HepG2 (cell line): ENCODE data around the gene CDH8. TPM values are rescaled to one million over a fixed set of nuclear protein-coding genes. Genes with fewer than 3 reads are reported as not detected.

Experiments used
- ATAC-seq: fragments of 200-7000 bp; cut with Tn5 transposase; 3 replicates; pipeline ENCODE4 v1.9.1; 2020; ENCODE audit warnings: mild to moderate bottlenecking, moderate library complexity
- BruUV-seq: library from RNA; stranded (reverse); fragments of 400-500 nt; replicated peaks from 2 replicates; lab custom pipeline; 2021; lab: Mats Ljungman, UMichigan
- CTCF ChIA-PET: fragments of 300-600 bp; formaldehyde crosslinking; extraction: SDS; loops from one replicate; lab custom pipeline; 2021; ENCODE audit warnings: low total read pairs, inconsistent platforms, low intra/inter-chr PET ratio; lab: Yijun Ruan, JAX
- POLR2A ChIA-PET: fragments of 350-600 bp; sonication (Branson Sonifier 250); formaldehyde crosslinking; loops from one replicate; lab custom pipeline; 2020; ENCODE audit warnings: antibody characterized with exemption, inconsistent platforms; lab: Yijun Ruan, JAX
- DNase-seq: peaks from one replicate; pipeline ENCODE4 v3.0.0-alpha.2; 2015; ENCODE audit warnings: low spot score
- FAIRE-seq: peaks from 3 replicates; lab custom pipeline; 2011; peaks lifted over from hg19 to GRCh38; lab: Jason Lieb, UNC
- H2AFZ ChIP-seq: one replicate; pipeline ENCODE4 v1.6.1; 2011; ENCODE audit warnings: low read length, inconsistent platforms
- H3K27ac ChIP-seq: fragments of 300-600 bp; 3 replicates; pipeline ENCODE4 v1.8.0; 2011; ENCODE audit warnings: mixed run types, mild to moderate bottlenecking, mixed read lengths, low read length, inconsistent platforms; ENCODE audit not compliant: insufficient read depth; ENCODE audit errors: extremely low read length
- H3K27me3 ChIP-seq, 2 experiments: fragments of 200-600 bp in 1 of 2; 2 replicates in 1 of 2; 3 replicates in 1 of 2; pipeline versions ENCODE4 v1.6.0 to v1.8.0; 2011; ENCODE audit warnings: low read length in 2 of 2, mild to moderate bottlenecking in 2 of 2, moderate library complexity in 2 of 2, inconsistent platforms in 1 of 2; ENCODE audit not compliant: insufficient read depth in 2 of 2, control insufficient read depth in 1 of 2
- H3K36me3 ChIP-seq, 2 experiments: fragments of 200-600 bp in 1 of 2; replicated peaks in 1 of 2; 2 replicates in 1 of 2; 3 replicates in 1 of 2; pipeline versions ENCODE4 v1.5.1 to v1.8.0; 2011; ENCODE audit warnings: low read length in 2 of 2, inconsistent platforms in 1 of 2; ENCODE audit not compliant: insufficient read depth in 2 of 2, control insufficient read depth in 1 of 2
- H3K4me1 ChIP-seq: 2 replicates; pipeline ENCODE4 v1.5.1; 2012; ENCODE audit warnings: low read length, inconsistent platforms; ENCODE audit not compliant: insufficient read depth
- H3K4me2 ChIP-seq: 2 replicates; pipeline ENCODE4 v1.6.0; 2011; ENCODE audit warnings: low read depth, low read length, inconsistent platforms
- H3K4me3 ChIP-seq, 3 experiments: fragments of 200-600 bp in 1 of 3; sonication (generic), shearing (Covaris generic) in 1 of 3; replicated peaks in 1 of 3; 2 replicates each; pipeline ENCODE4 v1.5.1; 2011 to 2016; ENCODE audit warnings: low read length in 3 of 3, inconsistent platforms in 2 of 3, low read depth in 2 of 3, mild to moderate bottlenecking in 2 of 3, control low read depth in 1 of 3, mixed read lengths in 1 of 3; ENCODE audit not compliant: insufficient read depth in 1 of 3
- H3K79me2 ChIP-seq: one replicate; pipeline ENCODE4 v1.6.1; 2011; ENCODE audit warnings: low read length, inconsistent platforms; ENCODE audit not compliant: insufficient read depth
- H3K9ac ChIP-seq: 2 replicates; pipeline ENCODE4 v1.6.0; 2011; ENCODE audit warnings: mild to moderate bottlenecking, low read depth, low read length, inconsistent platforms; ENCODE audit not compliant: insufficient read depth
- H3K9me3 ChIP-seq: 2 replicates; pipeline ENCODE4 v1.5.1; 2012; ENCODE audit warnings: mild to moderate bottlenecking, low read length
- H4K20me1 ChIP-seq: 2 replicates; pipeline ENCODE4 v1.6.0; 2011; ENCODE audit warnings: inconsistent platforms, mild to moderate bottlenecking, low read length, moderate library complexity; ENCODE audit not compliant: insufficient read depth
- KAT7 ChIP-seq: IDR thresholded peaks from 2 replicates; pipeline ENCODE4 v1.6.1; 2018; ENCODE audit warnings: borderline replicate concordance, missing compliant biosample characterization
- NFE2L2 ChIP-seq: fragments of 150-350 bp; IDR thresholded peaks from 2 replicates; pipeline ENCODE4 v1.6.1; 2014; ENCODE audit warnings: low read length
- PPARG ChIP-seq: conservative IDR thresholded peaks from 2 replicates; pipeline ENCODE4 v1.6.1; 2016; ENCODE audit warnings: missing biosample characterization, missing genetic modification reagents
- ZBTB39 ChIP-seq: sonication (generic); formaldehyde crosslinking; IDR thresholded peaks from 2 replicates; pipeline ENCODE4 v1.5.0; 2020; ENCODE audit warnings: missing genetic modification reagents
- ZMYM2 ChIP-seq: sonication (generic); formaldehyde crosslinking; IDR thresholded peaks from 2 replicates; pipeline ENCODE4 v1.8.0; 2022; ENCODE audit warnings: mild to moderate bottlenecking, missing genetic modification reagents
- ZNF816 ChIP-seq: sonication (generic); formaldehyde crosslinking; IDR thresholded peaks from 2 replicates; pipeline ENCODE4 v1.8.0; 2022; ENCODE audit warnings: missing genetic modification reagents, mild to moderate bottlenecking, borderline replicate concordance
- ZUFSP ChIP-seq: sonication (generic); formaldehyde crosslinking; IDR thresholded peaks from 2 replicates; pipeline ENCODE4 v1.9.0; 2021; ENCODE audit warnings: missing genetic modification reagents, mild to moderate bottlenecking, borderline replicate concordance
- WGBS: methylation state at CpG from one replicate; pipeline ENCODE4 v1.1.6; 2017; ENCODE audit warnings: low lambda C conversion rate; 5-methylcytosine and 5-hydroxymethylcytosine counted together
- in situ Hi-C: cut with HindIII; loops from 2 replicates; pipeline ENCODE4 v1.10.0; 2017; ENCODE audit warnings: low pct_unique_long_range_greater_than_20kb; ENCODE audit not compliant: extremely low pct_ligation_motif_present
- intact Hi-C: fragments of 100-400 bp; cut with micrococcal nuclease; formaldehyde crosslinking; loops from one replicate; pipeline ENCODE4 v1.10.0; 2022; ENCODE audit not compliant: unreplicated experiment
- polyA plus RNA-seq, 8 experiments: library from polyadenylated mRNA; depleted of rRNA in 3 of 8; stranded (reverse) in 7 of 8; unstranded in 1 of 8; fragments of >200 nt; fragmentation: Illumina TruSeq in 4 of 8; extraction: Trizol in 4 of 8; gene quantifications; 2 replicates each; pipeline versions ENCODE4 v1.2.1 to v1.2.3, GENCODE V29; 2011 to 2016; ENCODE audit warnings: low read depth in 4 of 8, missing spikeins in 1 of 8, mixed read lengths in 1 of 8; ENCODE audit not compliant: insufficient read depth in 1 of 8
- total RNA-seq, 5 experiments: library from RNA; depleted of rRNA; stranded (reverse); fragments of >200 nt; fragmentation: Illumina TruSeq; extraction: Trizol; gene quantifications; 2 replicates each; pipeline ENCODE4 v1.2.3, GENCODE V29; 2016; ENCODE audit warnings: low read depth in 1 of 5

CDH8 gene
- total and polyA plus RNA-seq, 2 of the 13 experiments (the other 11 are each of a cell fraction or from before 2014, with no cell fraction given): not detected

GRCh38 chr16:61998460-61998859 lies 37.8 kb downstream of the CDH8 start:
- FAIRE-seq: no peak
- intact Hi-C loops: no loop called here

GRCh38 chr16:61993108-61993507 lies 43.1 kb downstream of the CDH8 start:
- H3K36me3 ChIP-seq: no peaks in the 10 kb centered on the region
- 2% methylated on average over 3 of the region's 3 CpGs for WGBS
- CTCF ChIA-PET: no interaction called here
- H3K27me3 ChIP-seq: no peaks in the 10 kb centered on the region
- no peak for FAIRE-seq
- no peaks in the 10 kb centered on the region for H3K79me2 ChIP-seq
- H4K20me1 ChIP-seq: no peaks in the 10 kb centered on the region
- no peak overlapping the region for H3K9ac ChIP-seq
- DNase-seq: no peak
- in situ Hi-C loops (no loop called here), intact Hi-C loops (no loop called here)
- POLR2A ChIA-PET: no interaction called here
- no peaks in the 10 kb centered on the region for H3K4me1 ChIP-seq
- no peak overlapping the region for H3K4me3 ChIP-seq
- H3K4me2 ChIP-seq: no peak overlapping the region
- TF ChIP-seq ZBTB39 (CRISPR knock-in tag) (no peak), ZNF816 (no peak), ZUFSP (no peak), ZMYM2 (no peak), PPARG (no peak)
- no peaks in the 10 kb centered on the region for H3K9me3 ChIP-seq
- BruUV-seq: no TSS peak
- H2AFZ ChIP-seq: no peak overlapping the region
- no peak for ATAC-seq
- H3K27ac ChIP-seq: no peak overlapping the region

More at GRCh38 chr16:61998460-61998859, 37.8 kb downstream of the CDH8 start:
- 0% methylated on average over 2 of the region's 2 CpGs for WGBS
- BruUV-seq: no TSS peak
- TF ChIP-seq KAT7 (CRISPR knock-in tag) (no peak), NFE2L2 (peak; percentile 63; the same call in 1 of the 2 replicates)
- Histone ChIP-seq H3K9ac (no peak overlapping the region), H3K4me1 (no peaks in the 10 kb centered on the region), H3K4me2 (no peak overlapping the region), H3K27me3 (no peaks in the 10 kb centered on the region), H4K20me1 (no peaks in the 10 kb centered on the region), H3K27ac (no peak overlapping the region), H3K9me3 (no peaks in the 10 kb centered on the region), H3K36me3 (no peaks in the 10 kb centered on the region; a peak in 1 of 5 replicates), H2AFZ (no peak overlapping the region), H3K4me3 (no peak overlapping the region), H3K79me2 (no peaks in the 10 kb centered on the region)
- POLR2A ChIA-PET: no interaction called here
- DNase-seq (no peak), ATAC-seq (no peak)
- CTCF ChIA-PET: no interaction called here
- in situ Hi-C loops: no loop called here
